ENCODE data around the gene AMBRA1.

- TF ChIP-seq POLR2A (IDR thresholded peaks at IDR 0.05; ENCODE audit: low read depth, low read length) = no peak
- no peak for TF ChIP-seq POLR2AphosphoS5 (IDR thresholded peaks at IDR 0.05; ENCODE audit: insufficient read depth, low read depth, low read length)
- TF ChIP-seq, protein P1, sequence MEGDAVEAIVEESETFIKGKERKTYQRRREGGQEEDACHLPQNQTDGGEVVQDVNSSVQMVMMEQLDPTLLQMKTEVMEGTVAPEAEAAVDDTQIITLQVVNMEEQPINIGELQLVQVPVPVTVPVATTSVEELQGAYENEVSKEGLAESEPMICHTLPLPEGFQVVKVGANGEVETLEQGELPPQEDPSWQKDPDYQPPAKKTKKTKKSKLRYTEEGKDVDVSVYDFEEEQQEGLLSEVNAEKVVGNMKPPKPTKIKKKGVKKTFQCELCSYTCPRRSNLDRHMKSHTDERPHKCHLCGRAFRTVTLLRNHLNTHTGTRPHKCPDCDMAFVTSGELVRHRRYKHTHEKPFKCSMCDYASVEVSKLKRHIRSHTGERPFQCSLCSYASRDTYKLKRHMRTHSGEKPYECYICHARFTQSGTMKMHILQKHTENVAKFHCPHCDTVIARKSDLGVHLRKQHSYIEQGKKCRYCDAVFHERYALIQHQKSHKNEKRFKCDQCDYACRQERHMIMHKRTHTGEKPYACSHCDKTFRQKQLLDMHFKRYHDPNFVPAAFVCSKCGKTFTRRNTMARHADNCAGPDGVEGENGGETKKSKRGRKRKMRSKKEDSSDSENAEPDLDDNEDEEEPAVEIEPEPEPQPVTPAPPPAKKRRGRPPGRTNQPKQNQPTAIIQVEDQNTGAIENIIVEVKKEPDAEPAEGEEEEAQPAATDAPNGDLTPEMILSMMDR (IDR thresholded peaks at IDR 0.05; ENCODE audit: extremely low read depth in 1 of 2, insufficient read depth in 1 of 2, low read depth in 1 of 2, low read length in 2 of 2) = no peak
- no peak for TF ChIP-seq EZH2 (IDR thresholded peaks at IDR 0.05; ENCODE audit: borderline replicate concordance, low read depth, low read length, severe bottlenecking)
- no peak for TF ChIP-seq MAX (IDR thresholded peaks at IDR 0.05; ENCODE audit: insufficient read depth, insufficient read length)
- no peak for TF ChIP-seq GATA2 (IDR thresholded peaks at IDR 0.05; ENCODE audit: insufficient read depth, insufficient read length, low read depth, low read length)
Measured at GRCh38 chr11:46607516-46607915, 13.7 kb upstream of the AMBRA1 start.
